GM12891 (cell line): ENCODE measurements around the gene IL31RA.

ENCODE experiments used
- PAX5 ChIP-seq: IDR thresholded peaks from 2 replicates; pipeline ENCODE4 v1.6.1; 2011; ENCODE audit warnings: low read length, moderate library complexity, mild to moderate bottlenecking; ENCODE audit not compliant: insufficient read depth, severe bottlenecking
- POLR2A ChIP-seq: IDR thresholded peaks from 2 replicates; pipeline ENCODE4 v1.6.1; 2011; ENCODE audit warnings: low read depth, low read length, control low read depth
- POLR2AphosphoS5 ChIP-seq: IDR thresholded peaks from 2 replicates; pipeline ENCODE4 v1.6.1; 2011; ENCODE audit warnings: low read depth, low read length, control low read depth
- POU2F2 ChIP-seq: IDR thresholded peaks from 2 replicates; pipeline ENCODE4 v1.6.1; 2011; ENCODE audit warnings: low read depth, mild to moderate bottlenecking, control low read depth, low read length, moderate library complexity
- SPI1 ChIP-seq: IDR thresholded peaks from 2 replicates; pipeline ENCODE4 v1.6.1; 2011; ENCODE audit warnings: low read depth, low read length, control low read depth
- TAF1 ChIP-seq: IDR thresholded peaks from 2 replicates; pipeline ENCODE4 v1.6.1; 2011; ENCODE audit warnings: low read depth, low read length, control low read depth

DNA sequence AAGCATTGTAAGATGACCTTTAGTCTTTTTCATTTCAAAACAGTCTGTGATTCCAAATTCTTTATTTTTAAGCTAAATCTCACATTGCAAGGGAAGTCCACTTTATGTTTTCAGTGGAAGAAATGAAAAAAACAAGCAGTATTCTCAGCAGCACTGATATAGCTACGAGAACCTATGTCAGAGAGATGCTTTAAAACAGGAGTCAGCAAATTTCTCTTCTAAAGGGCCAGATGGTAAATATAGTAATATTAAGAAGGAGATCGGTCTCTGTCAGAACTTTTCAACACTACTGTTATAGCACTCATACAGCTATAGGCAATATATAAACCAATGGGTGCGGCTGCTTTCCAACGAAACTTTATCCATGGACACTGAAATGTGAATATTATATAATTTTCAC is 18.7 kb downstream of the IL31RA start:
- TF ChIP-seq POLR2AphosphoS5 (no peak), TAF1 (no peak), POLR2A (no peak), SPI1 (no peak), PAX5 (no peak), POU2F2 (no peak)
